ENCODE data around the gene SMAD5.

The SMAD5 gene

DNA sequence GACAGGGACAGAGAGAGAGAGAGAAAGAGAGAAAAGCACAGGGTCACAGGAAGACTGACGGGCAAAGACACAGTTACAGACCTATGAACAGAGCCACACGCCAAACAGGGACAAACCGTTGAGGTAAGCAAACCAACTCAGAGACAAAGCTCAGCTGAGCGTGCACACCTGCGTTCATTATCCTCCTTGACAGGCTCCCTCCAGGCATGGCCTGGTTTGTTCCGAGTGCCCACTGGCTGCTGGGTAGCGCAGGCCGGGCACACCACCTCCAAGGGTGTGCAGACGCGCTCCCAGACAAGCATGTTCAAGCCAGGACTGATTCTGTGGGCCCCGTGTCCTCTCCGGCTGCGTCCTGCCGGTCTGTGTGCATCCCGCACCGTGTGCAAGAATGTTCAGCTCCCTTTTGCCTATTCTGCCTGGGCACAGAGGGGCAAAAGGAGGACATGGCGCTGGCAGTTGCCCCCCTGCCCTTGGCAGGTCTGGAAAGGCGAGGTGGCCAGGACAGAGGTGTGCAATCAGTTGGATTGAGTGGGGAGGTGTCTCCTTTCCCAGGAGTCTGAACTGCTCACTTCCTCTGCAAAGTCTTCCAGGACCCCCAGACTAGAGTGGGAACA is 60.8 kb downstream of the SMAD5 start:
- DNase-seq (ENCODE audit: low read depth, low spot score), result no peak
- no peak overlapping the region for H3K27ac ChIP-seq

DNA sequence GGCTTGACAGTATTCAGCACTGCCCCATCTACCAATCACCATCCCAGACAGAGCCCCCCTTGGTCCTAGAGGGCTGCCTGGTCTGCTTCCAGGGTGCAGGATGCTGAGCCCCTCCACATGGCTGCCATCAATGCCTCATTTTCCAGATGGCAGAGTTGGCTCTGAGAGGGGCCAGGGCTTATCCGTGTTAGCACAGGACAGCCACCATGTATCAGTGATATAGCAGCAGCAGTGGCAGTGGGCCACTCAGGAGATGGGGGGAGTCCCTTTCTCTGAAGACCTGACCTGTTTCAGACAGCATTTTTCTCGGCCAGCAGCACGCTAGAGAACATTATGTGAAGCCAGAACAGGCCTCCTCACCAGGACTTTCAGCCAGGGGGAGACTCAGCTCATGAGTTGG is 61.9 kb downstream of the SMAD5 start:
- no peak overlapping the region for H3K27ac ChIP-seq
- no peak for DNase-seq (ENCODE audit: low read depth, low spot score)

DNA sequence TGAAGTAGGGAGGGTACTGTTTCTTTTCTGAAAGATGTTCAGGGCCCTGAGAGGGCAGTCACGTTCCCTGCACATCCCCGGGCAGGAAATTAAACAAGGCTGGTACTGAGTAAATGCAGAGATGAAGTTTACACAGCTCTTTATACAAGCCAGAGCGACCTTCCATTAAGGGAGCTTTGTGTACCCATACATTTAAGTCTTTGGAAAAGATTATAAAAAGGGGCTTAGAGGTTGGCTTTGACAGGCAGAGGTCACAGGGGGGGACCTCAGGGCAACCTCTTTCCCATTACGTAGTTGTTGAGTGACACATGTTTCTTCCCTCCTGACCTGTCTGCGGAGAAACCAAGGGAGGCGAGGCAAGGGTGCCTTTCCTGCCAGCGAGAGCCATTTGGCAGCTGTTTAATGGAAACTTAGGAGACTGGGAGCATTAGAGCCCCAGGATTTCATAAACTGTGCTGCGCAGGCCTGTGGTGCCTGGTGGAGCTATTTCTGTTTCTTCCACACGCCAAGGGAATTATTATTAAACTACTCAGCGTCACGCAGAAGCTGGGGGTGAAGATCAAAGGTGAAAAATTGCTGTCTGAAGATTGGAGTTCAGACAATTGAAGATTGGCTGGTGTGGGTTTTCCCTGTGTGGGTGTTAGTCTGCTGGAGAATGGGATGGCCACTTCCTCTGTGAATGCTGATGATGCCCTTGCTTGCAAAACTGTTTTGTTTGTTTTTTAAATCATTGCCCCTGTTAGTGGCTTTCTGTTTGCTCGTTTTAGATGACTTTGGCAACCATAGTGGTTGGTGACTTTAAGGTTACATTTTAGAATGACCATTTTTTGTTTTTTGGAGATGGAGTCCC is 63.6 kb downstream of the SMAD5 start:
- no peak overlapping the region for H3K27ac ChIP-seq
- no peak for DNase-seq (ENCODE audit: low read depth, low spot score)

DNA sequence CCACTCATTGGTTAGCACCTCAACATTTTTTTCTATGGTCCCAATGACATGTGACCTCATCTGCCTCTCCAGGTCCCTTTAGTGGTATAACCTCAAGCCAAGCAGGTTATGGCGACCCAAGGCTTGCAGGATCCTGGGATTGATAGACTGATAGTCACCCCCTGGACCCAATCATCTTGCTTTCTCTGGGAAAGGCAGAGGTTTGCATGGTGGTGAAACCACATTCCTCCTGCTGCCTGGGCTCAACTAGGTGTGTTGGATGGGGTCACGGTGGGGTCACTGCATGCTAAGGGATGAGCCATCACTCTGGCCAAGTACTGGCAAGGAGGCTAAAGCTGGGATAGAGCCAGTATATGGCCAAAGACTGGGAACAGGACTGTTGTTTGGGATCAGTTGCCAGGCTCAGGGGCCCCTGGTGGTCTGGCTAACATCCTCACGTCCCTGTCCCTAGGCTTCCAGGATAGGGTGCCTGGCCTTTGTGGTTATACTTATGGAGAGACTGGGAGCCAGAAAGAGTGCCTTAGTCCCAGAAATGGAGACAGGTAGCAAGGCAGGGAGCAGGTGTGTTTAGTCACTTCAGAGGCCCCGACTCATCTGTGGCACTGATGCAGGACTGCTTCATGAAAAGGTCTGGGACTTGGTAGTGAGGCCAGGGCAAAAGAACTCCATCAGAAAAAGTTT is 65.0 kb downstream of the SMAD5 start:
- DNase-seq (ENCODE audit: low read depth, low spot score), result no peak
- H3K27ac ChIP-seq, result no peak overlapping the region

DNA sequence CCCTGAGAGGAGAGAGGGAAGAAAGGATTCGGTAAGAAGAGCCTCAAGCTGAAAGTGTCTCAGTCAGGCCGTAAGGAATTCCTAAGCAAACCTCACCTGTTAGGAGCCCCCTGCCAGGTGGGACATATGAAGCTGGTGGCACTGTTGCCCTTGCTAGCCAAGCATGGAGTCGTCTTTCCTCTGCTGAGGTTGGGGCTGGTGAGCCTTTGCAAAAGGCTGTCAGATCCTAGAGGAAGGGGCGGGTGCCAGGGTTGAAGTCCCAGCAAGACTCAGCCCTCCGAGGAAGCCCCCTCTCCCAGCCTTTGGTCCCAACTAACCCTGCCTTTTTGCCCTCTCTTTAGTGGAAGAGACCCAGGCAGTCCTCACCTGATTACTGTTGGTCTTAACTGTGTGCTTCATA is 65.8 kb downstream of the SMAD5 start:
- H3K27ac ChIP-seq, result no peak overlapping the region

DNA sequence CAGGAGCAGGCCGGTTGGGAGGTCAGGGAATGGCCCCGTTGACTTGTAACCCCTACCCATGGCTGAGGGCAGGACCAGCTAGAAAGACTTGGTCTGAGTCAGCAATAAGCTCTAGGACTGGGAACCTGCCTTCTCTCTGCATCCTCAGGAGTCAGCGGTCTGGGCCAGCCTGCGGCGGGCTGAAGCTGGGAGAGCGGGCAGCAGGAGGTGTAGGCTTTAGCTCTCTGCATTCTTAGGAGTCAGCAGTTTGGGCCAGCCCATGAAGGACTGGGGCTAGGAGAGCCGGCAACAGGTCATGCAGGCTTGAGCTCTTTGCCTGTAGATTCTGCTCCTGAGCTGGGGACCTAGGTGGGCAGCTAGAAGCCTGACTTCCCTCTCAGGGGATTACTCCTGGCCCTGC is 66.8 kb downstream of the SMAD5 start:
- no peak for DNase-seq (ENCODE audit: low read depth, low spot score)
- H3K27ac ChIP-seq, result no peak overlapping the region

More for the DNA sequence above, 65.8 kb downstream of the SMAD5 start:
- no peak for DNase-seq (ENCODE audit: low read depth, low spot score)

DNA sequence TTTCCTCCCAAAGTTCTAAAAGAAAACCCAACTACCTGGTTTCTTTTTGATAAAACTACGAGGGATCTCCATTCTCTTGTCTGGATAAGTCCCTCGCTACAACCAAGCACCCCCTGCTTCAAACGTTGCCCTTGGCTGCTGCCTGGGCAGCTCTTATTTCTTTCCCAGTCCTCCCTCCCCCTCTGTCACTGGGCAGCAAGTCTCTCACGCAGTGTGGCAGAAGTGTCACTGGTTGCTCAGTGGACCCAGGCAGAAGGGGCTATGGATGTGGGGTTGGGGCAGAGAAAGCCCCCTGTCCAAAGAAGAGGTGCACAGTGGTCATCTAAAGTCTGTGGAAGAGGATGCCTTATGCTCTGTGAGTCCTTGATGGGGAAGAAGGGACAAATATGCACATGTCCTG is 67.5 kb downstream of the SMAD5 start:
- DNase-seq (ENCODE audit: low read depth, low spot score), result no peak
- no peak overlapping the region for H3K27ac ChIP-seq

DNA sequence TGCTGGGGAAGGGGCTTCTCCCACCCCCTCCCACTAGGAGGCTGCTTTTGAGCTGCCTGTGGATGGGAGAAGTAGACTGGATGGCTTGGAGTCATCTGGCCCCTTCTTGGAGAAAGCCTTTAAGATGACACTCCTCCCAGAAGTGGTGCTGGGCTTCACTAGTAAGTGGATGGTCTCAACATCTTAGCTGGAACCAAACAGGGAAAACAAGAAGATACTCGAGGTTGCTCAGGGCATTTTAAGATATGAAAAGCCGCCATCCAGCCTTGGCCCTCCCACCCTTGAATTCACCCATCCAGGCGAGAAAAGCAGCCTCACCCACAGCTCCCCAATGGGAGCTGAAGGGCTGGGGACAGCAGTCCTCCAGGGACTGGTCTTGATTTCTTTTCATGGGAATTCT is 68.1 kb downstream of the SMAD5 start:
- no peak for DNase-seq (ENCODE audit: low read depth, low spot score)
- H3K27ac ChIP-seq, result no peak overlapping the region

DNA sequence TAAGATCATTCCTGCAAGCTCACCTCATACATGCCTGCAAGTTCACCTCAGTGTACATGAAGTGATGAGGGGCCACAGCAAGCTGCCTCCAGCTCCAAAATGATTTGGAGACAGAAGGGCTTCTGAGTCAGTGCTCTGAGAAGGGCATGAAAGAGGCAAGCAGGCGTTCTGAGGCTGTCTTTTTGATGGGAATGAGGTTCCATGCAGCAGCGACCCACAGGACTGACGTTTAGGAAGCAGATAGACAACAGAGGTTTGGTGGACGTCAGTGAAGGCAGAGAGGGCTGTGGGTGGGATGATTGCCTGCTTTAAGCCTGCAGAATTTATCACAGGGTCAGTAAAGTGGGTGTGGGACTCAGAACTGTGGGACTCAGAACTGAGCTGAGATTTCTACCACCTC is 69.2 kb downstream of the SMAD5 start:
- DNase-seq (ENCODE audit: low read depth, low spot score), result no peak

DNA sequence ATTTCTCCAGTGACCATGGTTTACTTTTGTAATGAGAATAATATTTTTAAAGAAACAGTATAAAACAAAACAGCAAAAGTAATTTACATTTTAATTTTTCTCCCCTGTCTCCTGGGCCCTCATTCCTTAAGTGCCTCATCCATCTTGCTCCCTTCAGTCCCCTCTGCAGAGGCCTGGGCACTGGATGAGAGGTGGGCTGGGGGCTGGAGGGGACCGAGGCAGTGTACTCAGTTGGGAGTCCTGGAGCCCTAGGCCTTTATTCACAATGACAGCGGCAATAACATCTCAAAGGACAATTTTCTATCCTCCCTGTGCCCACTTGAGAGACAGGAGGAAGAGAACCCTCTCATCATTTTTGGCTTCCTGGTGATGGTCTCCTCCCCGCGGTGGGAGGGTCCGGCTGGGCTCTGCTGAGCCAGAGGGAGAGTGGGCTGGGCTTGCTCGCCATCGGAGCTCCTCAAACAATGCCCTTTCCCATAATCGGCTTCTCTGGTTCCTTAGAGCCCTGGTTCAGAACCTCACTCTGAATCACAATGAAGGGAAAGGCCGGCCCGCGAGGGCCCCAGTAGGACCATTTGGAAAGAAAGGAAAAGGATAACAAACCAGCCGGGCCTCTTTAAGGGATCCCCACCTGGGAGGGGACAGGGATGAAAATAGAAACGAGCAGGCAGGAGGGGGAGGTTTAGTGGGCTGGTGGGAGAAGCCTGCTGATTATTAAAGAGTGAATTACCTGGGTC is 70.0 kb downstream of the SMAD5 start:
- no peak for DNase-seq (ENCODE audit: low read depth, low spot score)
- no peak overlapping the region for H3K27ac ChIP-seq

More for the DNA sequence above, 69.2 kb downstream of the SMAD5 start:
- H3K27ac ChIP-seq, result no peak overlapping the region

DNA sequence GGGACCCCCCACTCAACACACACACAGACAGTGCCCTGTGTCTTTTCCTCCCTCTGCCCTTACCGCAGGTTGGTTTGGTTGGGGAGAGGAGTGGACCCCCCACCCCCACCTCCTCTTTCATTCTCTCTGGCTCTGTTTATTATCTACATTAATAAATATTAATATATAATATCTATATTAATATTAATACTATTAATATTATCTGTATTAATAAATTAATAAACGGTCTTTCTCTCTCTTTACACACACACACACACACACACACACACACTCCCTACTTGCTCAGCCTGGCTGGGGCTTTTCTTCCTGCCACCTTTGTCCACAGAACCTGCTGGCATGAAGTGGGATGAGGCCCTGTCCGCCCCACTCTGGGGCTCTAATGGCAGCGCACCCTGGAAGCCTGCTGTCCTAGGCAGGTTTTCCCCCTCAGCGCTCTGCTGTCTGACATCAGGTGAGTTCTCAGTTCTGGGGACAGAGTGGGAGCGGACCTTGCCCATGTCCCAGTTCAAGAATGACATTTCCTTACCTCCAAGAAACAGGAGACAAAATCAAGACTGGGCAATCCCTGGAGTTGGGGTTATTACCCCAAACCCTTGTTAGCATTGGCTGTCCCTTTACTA is 70.8 kb downstream of the SMAD5 start:
- DNase-seq (ENCODE audit: low read depth, low spot score), result no peak
- no peak overlapping the region for H3K27ac ChIP-seq

DNA sequence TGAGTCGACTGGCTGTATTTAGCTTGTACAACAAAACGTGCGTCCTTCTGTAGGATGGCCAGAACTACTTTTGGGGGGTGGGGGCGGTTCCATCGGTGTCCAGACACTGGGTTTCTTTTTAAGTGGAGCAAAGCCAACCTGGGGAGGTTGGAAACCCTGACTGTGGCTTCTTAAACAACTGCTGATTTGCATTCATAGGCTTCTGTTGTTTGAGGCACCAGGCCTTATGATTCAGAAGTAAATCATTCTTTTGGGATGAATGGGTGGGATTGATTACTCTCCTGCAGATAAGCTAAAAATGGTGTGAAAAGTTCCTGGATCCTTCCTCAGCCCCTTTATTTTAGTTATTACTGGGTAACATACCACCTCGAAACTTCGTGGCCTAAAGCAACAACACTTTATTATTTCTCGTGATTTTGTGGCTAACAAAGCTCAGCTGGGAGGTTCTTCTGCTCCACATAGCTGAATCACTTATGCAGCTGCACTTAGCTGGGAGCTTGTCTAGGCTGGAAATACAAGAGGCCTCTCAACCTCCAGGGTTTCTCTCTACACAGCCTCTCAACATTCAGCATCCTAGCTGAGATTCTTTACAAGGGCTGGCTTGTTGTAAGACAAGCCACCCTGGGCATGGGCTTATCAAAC is 72.5 kb downstream of the SMAD5 start:
- H3K27ac ChIP-seq, result no peak overlapping the region
- DNase-seq (ENCODE audit: low read depth, low spot score), result no peak

DNA sequence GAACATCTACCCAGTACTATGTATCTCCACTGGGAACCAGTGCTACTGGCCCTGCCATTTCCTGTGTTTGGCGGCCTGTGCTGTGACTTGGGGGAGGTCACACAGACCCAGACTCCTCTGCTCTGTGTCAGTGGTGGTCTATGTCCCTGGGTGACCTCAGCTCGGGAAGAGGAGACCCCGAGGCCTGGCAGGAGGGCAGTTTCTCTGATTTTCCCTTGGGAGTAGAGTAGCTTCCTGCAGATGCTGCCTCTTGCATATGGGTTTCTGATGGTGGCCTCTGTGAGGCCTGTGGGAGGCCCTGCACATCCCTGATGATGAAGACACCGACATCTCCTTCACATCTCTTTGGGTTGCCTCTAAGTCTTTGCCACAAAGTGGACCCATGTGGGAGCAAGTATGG is 73.3 kb downstream of the SMAD5 start:
- DNase-seq (ENCODE audit: low read depth, low spot score), result no peak
- H3K27ac ChIP-seq, result no peak overlapping the region

DNA sequence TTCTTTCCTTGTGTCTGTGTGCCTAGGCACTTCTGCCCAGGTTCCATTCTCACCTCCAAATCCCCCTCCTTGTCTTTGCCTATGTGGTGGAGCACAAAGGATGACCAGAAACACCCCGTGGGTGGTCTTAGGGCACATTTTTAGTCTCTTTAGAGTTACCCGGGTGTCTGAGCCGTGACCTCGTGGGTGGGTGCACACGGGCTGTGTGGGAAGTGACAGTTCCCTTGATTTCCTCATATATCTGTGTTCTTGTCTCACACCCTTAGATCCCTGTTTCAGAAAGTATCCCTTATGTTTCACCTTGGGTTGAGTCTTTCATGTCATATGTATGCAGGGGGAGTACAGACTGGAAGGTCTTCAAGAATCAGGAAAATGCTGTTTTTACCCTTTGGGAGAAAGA is 73.7 kb downstream of the SMAD5 start:
- H3K27ac ChIP-seq, result no peak overlapping the region
- DNase-seq (ENCODE audit: low read depth, low spot score), result no peak

DNA sequence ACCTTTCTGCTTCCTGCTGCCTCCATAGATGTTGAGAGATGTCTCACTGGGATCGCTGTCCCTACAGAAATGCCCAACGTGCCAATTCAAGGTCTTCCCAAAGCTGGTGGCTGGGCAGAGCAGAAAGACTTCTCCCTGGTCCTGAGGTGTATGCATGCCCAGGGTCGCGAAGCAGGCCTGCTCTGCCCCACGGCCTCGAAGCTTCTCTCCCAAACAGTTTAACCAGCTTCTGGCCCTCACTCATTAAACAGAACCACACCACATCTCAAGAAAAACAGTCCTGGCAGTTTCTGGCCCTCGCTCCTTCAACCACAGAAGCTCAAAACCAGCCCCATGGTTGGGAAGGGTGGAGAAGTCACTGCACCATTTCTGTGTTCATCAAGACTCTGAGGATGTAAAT is 75.0 kb downstream of the SMAD5 start:
- DNase-seq (ENCODE audit: low read depth, low spot score), result no peak

DNA sequence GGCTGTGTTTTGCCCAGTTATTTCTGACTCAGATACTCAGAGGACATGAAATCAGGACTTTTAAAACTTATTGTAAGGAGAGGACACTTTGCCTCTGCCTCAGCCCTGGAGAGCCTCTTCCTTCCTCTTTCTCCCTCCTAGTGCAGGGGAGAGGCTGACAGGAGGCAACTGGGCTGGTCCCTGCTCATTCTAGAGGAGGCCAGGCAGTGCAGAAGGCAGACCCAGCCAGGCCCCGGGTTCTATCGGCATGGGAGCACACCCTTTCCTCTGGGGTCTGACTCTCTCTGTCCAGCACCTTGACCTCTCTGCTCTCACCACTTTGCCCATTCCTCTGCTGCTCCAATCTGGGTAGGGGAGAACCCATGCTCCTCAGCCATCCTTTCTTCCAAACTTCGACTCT is 76.3 kb downstream of the SMAD5 start:
- H3K27ac ChIP-seq, result no peak overlapping the region
- DNase-seq (ENCODE audit: low read depth, low spot score), result no peak

More for the DNA sequence above, 75.0 kb downstream of the SMAD5 start:
- no peak overlapping the region for H3K27ac ChIP-seq

DNA sequence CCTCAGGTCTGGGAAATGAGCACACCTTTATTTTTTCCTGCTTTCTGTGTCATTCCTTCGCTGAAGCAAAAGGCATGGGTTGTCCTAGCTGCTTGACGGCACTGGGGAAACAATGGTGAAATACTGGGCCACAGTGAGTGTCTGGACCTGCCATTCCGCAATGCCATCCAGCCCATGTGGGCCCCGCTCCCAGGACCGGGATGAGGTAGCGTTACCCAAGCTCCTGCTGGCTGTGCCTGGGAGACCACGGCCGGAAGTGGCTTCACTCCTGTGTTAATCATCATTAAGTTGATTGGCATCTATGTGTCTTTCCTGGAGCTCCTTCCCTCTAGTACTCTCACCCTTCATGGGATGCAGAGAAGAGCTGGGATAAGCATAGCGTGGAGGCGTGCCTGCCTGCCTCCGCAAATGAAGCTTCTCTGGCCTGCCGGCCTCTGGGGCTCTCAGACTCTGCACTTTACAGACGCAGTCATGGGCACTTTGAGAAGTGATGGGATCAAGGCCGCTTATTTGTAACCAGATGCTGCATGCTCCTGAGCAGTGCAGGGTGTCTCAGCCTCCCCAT is 76.8 kb downstream of the SMAD5 start:
- H3K27ac ChIP-seq, result no peak overlapping the region

DNA sequence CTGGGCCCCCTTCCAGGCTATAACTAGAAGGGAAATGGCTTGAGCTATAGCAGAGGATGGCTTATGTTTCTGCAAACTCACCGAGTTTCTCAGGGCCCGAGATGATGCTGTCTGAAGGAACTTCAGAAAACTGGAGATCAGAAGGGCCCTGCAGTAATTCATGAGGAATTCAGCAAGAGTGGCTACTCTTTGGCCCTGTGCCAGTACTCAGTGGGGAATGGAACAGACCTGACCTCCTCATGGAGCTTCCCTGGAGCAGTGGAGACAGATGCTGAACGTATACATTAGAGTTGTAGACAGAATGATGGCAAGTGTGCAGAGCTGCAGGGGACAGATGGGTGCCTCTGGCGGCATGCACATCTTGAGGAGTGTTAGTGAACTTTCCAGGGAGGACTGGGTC is 77.6 kb downstream of the SMAD5 start:
- DNase-seq (ENCODE audit: low read depth, low spot score), result no peak
- H3K27ac ChIP-seq, result no peak overlapping the region

More for the DNA sequence above, 76.8 kb downstream of the SMAD5 start:
- DNase-seq (ENCODE audit: low read depth, low spot score), result no peak

DNA sequence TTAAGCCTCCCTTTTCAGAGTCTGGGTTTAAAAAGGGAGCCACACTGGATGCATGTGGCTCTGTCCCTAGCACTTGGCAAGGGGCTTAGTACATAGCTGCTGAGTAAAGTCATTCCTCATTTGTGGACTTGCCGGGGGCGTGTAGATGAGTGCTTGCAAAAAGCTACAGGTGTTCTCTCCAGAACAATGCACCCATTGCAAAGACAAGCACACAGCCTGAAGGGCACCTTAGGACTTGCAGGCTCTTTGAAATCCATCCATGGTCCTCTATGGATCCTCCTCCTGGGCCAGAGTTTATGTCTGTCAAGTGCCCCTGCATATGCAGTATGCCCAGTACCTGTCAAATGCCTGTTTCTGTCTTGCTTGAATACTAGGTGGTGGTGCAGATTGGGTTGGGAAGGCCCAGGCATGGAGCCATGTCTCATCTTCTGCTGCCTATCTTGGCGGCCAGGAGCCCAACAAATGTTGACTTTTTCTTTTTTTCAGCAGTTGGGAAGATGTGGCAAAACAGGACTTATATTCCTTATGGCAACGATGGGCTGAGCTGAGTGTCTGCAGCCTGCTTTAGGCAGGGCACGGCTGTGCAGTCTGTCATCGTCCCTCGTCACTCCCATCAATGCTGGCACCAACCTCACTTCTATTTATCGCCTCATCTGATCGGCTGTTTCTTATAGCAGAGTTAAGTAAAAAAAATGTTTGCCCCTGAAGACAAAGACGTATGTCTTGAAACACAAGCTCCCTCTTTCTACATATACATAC is 78.8 kb downstream of the SMAD5 start:
- H3K27ac ChIP-seq, result no peak overlapping the region
- DNase-seq (ENCODE audit: low read depth, low spot score), result no peak

All from epithelial cell of prostate (primary cell).